Subcutaneous preadipocyte (primary cell): Measurements from ENCODE around the gene HNRNPCL2. TPM values are rescaled to one million over a fixed set of nuclear protein-coding genes. Genes with fewer than 3 reads are reported as not detected.

ENCODE experiments used
- total RNA-seq: library from RNA; depleted of rRNA; stranded (reverse); fragments of >200 nt; gene quantifications from 2 replicates; pipeline ENCODE4 v1.2.3, GENCODE V29; 2012

HNRNPCL2 gene
- not detected in 2 replicates for total RNA-seq

GRCh38 chr1:13116754-13117153 is at the start of gene HNRNPCL2:
Gene HNRNPCL2 (minus strand): TSS chr1:13116854. CDS start chr1:13116400, 454 bp downstream.

GRCh38 chr1:13165531-13165930 is 48.9 kb upstream of the HNRNPCL2 start, which contains the start of gene HNRNPCL4:
Gene HNRNPCL4 (minus strand): TSS chr1:13165631. CDS start chr1:13165467, 164 bp downstream.

DNA sequence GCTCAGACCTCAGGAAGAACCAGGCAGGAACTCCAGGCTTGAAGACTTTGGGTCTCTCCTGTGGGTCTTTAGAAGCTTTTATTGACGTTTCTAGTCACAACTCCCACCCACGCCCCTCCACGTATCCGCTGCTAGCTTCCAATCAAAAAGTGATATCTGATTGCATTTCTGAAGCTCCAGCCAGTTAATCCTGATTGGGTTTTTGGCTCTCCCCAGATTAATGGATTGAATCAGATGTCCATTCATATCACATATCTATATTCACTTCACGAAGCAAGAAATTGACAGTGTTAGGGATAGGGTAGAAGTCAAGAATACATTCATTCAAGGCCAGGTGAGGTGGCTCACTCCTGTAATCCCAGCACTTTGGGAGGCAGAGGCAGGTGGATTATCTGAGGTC is 39.3 kb upstream of the HNRNPCL2 start, which contains the start of gene PRAMEF26:
Gene PRAMEF26 (minus strand): TSS at position 101 of the 400 bp plus-strand sequence. CDS start 2,914 bp downstream, outside the sequence.

DNA sequence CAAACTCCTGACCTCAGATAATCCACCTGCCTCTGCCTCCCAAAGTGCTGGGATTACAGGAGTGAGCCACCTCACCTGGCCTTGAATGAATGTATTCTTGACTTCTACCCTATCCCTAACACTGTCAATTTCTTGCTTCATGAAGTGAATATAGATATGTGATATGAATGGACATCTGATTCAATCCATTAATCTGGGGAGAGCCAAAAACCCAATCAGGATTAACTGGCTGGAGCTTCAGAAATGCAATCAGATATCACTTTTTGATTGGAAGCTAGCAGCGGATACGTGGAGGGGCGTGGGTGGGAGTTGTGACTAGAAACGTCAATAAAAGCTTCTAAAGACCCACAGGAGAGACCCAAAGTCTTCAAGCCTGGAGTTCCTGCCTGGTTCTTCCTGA is 46.2 kb downstream of the HNRNPCL2 start, which contains the start of gene PRAMEF25:
Gene PRAMEF25 (plus strand): TSS at position 301 of the 400 bp plus-strand sequence. CDS start 2,920 bp downstream, outside the sequence.

Other genes with a start within 250 kb of the HNRNPCL2 start
- gene PRAMEF4, start 230.7 kb downstream of the HNRNPCL2 start, total RNA-seq: not detected in 2 replicates
- gene PRAMEF10, start 218.6 kb downstream of the HNRNPCL2 start, total RNA-seq: not detected in 2 replicates
- not detected in 2 replicates for gene PRAMEF7, start 200.2 kb downstream of the HNRNPCL2 start, total RNA-seq
- not detected in 2 replicates for gene PRAMEF6, start 169.3 kb downstream of the HNRNPCL2 start, total RNA-seq
- gene PRAMEF27, start 60.3 kb downstream of the HNRNPCL2 start, total RNA-seq: not detected in 2 replicates
- not detected in 2 replicates for gene HNRNPCL3, start 56.1 kb downstream of the HNRNPCL2 start, total RNA-seq
- gene PRAMEF25, start 46.1 kb downstream of the HNRNPCL2 start, total RNA-seq: not detected in 2 replicates
- not detected in 2 replicates for gene PRAMEF26, start 39.2 kb upstream of the HNRNPCL2 start, total RNA-seq
- not detected in 2 replicates for gene HNRNPCL4, start 48.8 kb upstream of the HNRNPCL2 start, total RNA-seq
- not detected in 2 replicates for gene PRAMEF9, start 55.0 kb upstream of the HNRNPCL2 start, total RNA-seq
- not detected in 2 replicates for gene PRAMEF13, start 84.6 kb upstream of the HNRNPCL2 start, total RNA-seq
- not detected in 2 replicates for gene PRAMEF18, start 109.3 kb upstream of the HNRNPCL2 start, total RNA-seq
- not detected in 2 replicates for gene PRAMEF5, start 137.3 kb upstream of the HNRNPCL2 start, total RNA-seq
- gene PRAMEF8, start 168.3 kb upstream of the HNRNPCL2 start, total RNA-seq: not detected in 2 replicates
- gene PRAMEF33, start 186.7 kb upstream of the HNRNPCL2 start, total RNA-seq: not detected in 2 replicates
- not detected in 2 replicates for gene PRAMEF15, start 198.7 kb upstream of the HNRNPCL2 start, total RNA-seq
- not detected in 2 replicates for gene PRAMEF14, start 230.3 kb upstream of the HNRNPCL2 start, total RNA-seq